NK-92 treated with Interleukin-12 subunit alpha and Interleukin-12 subunit beta, amount 100 ng/mL, for 24 hours (cell line): Measurements from ENCODE around the gene CASTOR2.
"Not testable (repeated sequence)": the region's sequence is repeated elsewhere in the genome, so short reads cannot be mapped to it uniquely, and the experiment has no call there.

ENCODE experiments used
- DNase-seq: peaks from one replicate; lab custom pipeline; 2025; lab: John Stamatoyannopoulos, UW

The CASTOR2 gene

DNA sequence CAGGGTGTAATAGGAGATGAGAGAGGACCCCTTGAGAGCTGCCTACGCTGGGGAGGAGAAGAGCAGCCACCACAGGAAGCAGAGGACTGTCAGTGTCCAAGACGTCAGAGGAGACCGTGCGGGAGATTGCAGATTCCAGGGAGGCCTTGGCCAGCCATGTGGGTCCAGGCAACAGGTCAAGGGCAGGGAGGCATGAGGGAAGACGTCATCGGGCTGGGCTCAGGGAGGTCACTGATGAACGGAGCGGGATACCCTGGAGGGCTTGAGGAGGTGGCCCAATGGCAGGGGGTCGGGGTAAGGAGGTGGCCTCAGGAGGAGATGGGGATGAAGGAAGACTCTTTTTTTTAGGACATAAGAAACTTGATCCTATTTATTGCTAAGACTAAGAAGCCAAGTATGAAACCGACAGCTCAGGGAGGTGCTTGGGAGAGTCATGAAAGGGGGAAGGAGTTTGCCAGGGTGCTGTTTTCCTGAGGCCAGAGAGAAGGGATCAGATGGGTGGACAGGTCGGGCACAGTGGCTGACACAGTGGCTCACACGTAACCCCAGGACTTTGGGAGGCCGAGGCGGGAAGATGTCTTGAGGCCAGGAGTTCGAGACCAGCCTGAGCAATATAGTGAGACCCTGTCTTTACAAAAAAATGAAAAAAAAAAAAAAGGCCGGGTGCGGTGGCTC lies 30.5 kb downstream of the CASTOR2 start:
- not testable (repeated sequence) for DNase-seq

GRCh38 chr7:74996361-74996760 lies 31.9 kb downstream of the CASTOR2 start:
- not testable (repeated sequence) for DNase-seq

GRCh38 chr7:74997811-74998210 lies 33.3 kb downstream of the CASTOR2 start:
- not testable (repeated sequence) for DNase-seq

DNA sequence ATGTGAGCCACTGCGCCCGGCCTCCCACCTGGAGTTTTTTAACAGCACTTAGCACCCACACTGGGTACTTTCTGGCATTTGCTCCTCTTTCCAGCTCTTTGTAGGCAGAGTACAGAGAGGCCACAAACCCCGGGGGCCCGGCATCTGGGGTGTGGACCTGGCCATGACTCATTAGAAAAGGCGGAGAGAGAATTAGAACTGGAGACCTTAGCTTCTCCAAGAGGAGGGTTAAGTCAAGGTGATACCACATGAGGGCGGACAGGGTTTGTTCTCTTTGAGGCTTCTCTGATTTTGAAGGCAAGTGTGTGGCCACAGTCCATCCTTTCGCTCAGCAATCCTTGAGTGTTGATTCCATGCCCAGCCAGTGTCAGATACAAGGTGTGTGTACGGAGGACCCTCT lies 36.9 kb downstream of the CASTOR2 start:
- not testable (repeated sequence) for DNase-seq

DNA sequence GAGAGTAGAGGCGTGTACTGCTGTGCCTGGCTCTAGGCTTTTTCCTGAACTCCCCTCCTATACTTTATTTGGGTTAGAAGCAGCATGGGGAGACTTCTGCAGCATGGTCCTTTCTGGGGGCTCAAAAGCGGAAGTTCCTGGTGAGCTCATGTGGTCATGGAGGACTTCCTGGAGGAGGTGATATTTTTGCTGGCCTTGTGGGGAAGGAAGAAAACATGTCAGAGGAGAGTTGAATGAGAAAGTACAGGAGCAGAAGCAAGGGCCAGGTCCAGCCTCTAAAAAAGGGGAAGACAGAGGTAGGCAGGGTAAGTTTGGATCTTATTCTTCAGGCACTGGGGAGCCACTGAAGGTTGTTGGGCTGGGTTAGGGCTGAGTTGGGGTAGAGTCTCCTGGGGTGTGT lies 45.5 kb downstream of the CASTOR2 start:
- no peak for DNase-seq

- no peak for DNase-seq
Measured at GRCh38 chr7:75017832-75018231, 53.3 kb downstream of the CASTOR2 start.

GRCh38 chr7:75018570-75019364 lies 54.3 kb downstream of the CASTOR2 start:
- DNase-seq: no peak

GRCh38 chr7:75019800-75020199 lies 55.3 kb downstream of the CASTOR2 start:
- no peak for DNase-seq

DNA sequence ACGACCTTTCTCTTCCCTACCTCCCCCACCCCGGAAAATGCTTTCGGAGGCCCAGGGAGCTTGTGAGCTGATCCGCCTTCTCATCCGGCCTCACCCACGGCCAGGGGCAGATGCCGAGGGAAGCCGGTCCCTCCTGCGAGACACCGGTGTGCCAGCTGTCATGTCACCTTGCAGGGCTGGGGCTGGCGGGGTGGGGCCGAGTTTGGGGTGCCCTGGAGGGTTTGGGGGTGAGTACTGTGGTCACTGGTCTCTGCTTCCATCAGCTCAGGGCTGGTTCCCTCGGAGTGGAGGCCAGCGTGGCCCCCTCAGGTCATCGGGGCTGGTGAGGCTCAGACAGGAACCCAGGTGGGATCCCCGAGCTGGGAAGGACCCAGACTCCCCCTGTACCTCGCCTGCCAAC lies 60.4 kb downstream of the CASTOR2 start:
- DNase-seq: no peak

GRCh38 chr7:75028299-75028698 lies 63.8 kb downstream of the CASTOR2 start:
- no peak for DNase-seq

GRCh38 chr7:75033064-75033463 lies 68.6 kb downstream of the CASTOR2 start:
- DNase-seq: no peak

DNA sequence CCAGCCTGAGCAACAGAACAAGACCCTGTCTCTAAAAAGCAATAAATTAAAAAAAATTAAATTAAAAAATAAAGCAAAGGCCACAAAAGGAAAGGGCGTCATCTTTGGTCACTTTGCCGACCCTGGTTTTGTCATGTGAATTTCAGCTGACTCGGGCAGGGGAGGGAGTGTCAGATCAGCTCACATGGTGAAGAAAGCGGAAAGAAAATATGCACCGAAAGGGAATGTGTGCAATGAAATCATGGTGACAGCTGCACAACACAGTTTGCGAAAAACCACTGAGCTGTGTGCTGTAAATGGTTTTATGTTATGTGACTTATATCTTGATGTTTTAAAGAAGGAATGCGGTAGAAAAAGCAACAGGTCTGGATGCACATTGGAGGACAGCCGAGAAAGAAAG lies 69.3 kb downstream of the CASTOR2 start:
- DNase-seq: no peak

GRCh38 chr7:75038508-75038907 lies 74.0 kb downstream of the CASTOR2 start:
- DNase-seq: no peak

- no peak for DNase-seq
Measured at GRCh38 chr7:75039166-75039565, 74.7 kb downstream of the CASTOR2 start.

- DNase-seq: no peak
Measured at GRCh38 chr7:75039709-75040108, 75.2 kb downstream of the CASTOR2 start.

DNA sequence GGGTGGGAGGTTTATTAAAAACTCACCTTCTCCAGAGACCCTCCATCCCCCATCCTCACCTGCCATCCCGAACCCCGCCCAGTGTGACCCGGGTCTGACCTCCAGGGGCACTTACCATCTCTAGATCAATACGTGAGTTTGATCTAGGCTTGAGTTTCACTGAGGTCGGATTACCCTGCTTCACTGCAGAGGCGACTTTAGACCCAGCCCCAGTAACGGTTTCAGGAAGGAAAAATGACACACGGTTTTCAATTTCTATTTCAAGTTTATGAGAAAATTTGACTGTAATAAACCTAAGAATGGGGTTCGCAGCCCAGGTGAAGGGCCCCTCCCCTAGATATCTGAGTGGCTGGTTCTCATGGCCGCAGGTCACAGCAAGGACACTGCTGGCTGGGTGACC lies 76.0 kb downstream of the CASTOR2 start:
- DNase-seq: no peak

GRCh38 chr7:75042286-75042685 lies 77.8 kb downstream of the CASTOR2 start:
- DNase-seq: no peak

- no peak for DNase-seq
Measured at GRCh38 chr7:75042831-75043703, 78.6 kb downstream of the CASTOR2 start.

DNA sequence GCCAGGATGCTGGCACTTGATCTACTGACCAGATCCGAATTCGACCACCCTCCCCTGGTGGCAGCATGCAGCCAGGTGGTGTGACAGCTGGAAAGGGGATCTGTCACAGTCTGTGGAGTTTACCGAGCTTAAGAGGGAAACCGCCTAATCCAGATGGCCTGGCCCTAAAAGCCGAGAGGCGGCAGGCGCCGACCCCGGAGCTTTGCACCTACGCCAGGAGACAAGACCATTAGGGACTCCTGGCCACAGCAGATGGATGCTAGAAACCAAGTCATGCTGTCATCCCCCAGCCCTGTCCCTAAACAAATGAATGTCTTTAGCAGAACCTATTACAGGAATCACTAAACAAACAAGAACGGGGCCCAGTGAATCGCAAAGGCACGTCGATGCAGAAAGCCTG lies 81.4 kb downstream of the CASTOR2 start:
- DNase-seq: no peak

DNA sequence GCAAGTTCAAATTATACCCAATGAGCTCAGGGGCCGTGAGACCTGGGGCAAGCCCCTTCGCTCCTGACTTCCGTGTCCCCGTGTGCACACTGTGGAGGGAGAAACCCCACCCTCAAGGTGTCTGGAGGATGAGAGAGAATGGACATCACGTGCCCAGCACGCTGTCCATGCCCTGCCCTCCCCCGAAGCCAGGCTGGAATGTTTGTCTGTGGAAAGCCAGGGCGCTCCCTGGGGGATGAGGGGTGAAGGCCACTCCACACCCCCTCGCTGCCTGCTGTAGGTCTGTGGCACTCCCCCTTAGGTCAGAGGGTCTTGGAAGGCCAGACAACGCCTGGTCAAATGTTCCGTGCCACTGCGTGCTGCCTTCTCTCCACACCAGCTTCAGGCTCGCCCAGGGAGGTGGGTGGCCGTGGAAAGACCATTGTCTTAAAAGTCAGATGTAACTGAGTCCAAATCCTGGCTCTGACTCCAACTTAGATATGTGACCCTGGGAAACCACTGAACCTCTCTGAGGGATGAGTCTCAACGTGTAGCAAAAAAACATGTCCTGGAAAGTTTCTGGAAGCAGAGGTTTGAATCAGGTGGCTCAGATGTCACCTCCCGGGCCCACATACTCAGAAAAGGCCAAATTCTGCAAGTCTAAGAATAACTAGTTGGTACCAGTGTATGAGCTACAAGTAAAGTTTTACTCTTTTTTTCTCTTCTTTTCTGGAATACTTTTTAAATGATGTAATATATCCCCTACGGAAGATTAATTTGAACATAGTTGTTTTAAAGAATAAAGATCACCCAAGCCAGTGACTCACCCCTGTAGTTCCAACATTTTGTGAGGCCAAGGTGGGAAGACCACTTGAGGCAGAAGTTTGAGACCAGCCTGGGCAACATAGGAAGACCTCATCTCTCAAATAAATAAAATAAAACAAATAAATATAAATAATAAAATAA lies 84.2 kb downstream of the CASTOR2 start:
- DNase-seq: no peak

GRCh38 chr7:75049817-75050216 lies 85.3 kb downstream of the CASTOR2 start:
- DNase-seq: no peak
